ENCODE results near the gene UBR2.
A peak's percentile ranks its signal among the peaks of the same experiment; 100 is the strongest.
"Not testable (repeated sequence)": the region's sequence is repeated elsewhere in the genome, so short reads cannot be mapped to it uniquely, and the experiment has no call there.

UBR2 gene

DNA sequence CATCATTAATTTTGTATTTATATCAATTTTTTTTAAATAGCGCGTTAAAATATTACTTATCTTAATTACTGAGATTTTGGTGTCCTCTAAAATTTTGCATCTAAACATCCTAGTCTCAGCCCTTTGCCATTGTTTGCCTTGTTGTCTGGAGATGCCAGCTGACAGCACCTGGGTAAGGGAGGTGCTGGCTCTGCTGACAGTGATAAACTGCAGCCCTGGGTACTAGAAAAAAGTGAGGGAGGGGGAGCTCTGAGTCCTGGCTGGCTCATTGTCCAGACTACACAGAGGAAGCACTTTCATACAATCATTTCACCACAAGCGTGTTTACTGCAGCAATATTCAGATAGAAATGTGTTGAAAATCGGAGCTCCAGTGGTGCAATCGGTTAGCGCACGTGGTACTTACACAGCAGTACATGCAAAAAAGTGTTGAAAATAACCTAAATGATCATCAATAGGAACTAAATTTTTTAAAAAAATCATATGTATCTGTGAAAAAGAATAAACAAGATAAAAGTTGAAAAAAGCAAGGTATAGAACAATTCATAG, 18.5 kb upstream of the UBR2 start:
- H3K4me3 Mint-ChIP-seq = no peak overlapping the region
- peaks cover 11% of the 10 kb centered on the region for H3K4me1 Mint-ChIP-seq
- H3K9me3 Mint-ChIP-seq = no peaks in the 10 kb centered on the region
- H3K27me3 Mint-ChIP-seq = no peaks in the 10 kb centered on the region
- no peaks in the 10 kb centered on the region for H3K36me3 Mint-ChIP-seq
- no peak overlapping the region for H3K27ac Mint-ChIP-seq

DNA sequence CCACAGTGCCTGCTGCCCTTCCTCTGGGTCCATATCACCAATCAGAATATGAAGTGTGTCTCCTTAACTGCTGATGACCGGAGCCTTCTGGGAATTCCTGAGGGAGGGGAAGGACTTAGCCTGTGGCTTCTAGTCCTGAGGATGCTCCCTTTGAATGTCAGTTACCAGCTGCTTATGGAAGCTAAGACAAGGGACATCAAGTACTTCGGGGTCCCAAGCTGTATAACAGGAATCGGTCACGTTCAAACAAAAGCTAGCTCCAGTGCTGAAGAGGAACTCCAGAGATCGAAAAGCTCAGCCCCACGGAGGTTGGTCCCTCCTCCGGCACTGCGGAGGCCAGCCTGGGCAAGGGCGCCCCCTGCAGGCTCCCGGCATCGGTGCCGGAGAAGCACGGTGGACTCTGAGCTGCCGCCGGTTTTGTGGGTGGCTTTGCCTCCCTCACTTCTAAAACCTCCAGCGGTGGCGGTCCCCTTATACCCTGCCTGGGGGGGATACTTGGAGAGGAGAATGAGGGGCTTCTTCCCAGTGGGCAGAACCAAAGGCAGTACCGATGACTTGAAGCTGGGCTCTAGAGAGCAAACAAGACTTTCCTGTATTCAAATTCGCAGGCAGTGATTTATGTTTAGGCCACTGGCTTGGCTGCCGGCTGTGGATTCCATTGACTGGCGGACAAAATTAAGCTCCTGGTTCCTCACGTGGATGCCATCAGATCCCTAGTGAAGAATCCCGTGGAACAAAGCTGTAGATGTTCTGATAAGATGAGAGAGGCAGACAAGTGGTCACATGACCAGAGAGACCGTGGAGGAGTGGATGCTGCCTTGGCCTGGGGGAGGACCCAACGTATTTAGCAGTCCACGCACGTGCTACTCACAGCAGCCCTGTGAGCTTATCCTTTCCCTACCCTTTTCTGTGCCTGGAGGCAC, 16.2 kb upstream of the UBR2 start:
- Mint-ChIP-seq H3K4me1 (peaks cover 11% of the 10 kb centered on the region), H3K36me3 (no peaks in the 10 kb centered on the region), H3K27ac (peak overlapping the region; percentile 76), H3K27me3 (no peaks in the 10 kb centered on the region), H3K4me3 (peak overlapping the region; percentile 75), H3K9me3 (no peaks in the 10 kb centered on the region)

DNA sequence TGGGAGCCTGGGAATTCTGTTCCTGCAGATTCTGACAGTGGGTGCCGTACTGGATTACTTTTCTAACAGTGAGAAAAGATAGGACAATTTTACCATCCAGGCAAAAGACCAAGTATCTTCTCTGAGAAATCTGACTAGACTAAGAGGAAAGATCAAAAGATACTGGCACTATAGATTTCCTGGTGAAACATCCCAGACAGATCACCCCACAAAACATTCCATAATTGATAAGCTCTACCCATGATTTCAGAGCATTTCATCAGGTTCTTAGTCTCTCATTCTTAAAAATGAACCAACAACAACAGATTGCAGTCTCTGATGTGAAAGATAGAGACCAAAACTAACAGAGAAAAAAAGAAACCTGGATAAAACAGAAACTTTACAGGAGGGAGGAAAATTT, 13.6 kb upstream of the UBR2 start:
- Mint-ChIP-seq H3K9me3 (no peaks in the 10 kb centered on the region), H3K27ac (peak overlapping the region; percentile 48), H3K4me1 (peaks cover 15% of the 10 kb centered on the region), H3K4me3 (no peak overlapping the region), H3K36me3 (no peaks in the 10 kb centered on the region), H3K27me3 (peaks cover 1% of the 10 kb centered on the region)

DNA sequence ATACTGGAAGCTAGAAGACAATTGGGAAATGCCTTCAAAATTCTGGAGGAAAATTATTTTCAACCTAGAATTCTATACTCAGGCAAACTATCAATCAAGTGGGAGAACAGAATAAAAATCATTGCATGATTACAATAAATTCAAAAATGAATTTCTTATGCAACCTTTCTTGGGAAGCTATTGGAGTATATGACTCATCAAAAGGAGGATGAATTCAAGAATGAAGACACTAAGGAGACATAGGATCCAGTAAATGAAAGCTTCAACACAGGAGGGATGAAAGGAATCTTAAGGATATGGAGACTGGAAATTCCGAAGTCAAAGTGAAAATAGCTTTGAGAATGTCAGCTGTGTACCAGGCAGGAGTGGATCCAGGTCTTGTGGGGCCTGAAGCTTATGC, 12.6 kb upstream of the UBR2 start:
- Mint-ChIP-seq H3K27me3 (peaks cover 1% of the 10 kb centered on the region), H3K36me3 (no peaks in the 10 kb centered on the region), H3K27ac (peak overlapping the region; percentile 30), H3K9me3 (no peaks in the 10 kb centered on the region), H3K4me3 (no peak overlapping the region), H3K4me1 (peaks cover 15% of the 10 kb centered on the region)

DNA sequence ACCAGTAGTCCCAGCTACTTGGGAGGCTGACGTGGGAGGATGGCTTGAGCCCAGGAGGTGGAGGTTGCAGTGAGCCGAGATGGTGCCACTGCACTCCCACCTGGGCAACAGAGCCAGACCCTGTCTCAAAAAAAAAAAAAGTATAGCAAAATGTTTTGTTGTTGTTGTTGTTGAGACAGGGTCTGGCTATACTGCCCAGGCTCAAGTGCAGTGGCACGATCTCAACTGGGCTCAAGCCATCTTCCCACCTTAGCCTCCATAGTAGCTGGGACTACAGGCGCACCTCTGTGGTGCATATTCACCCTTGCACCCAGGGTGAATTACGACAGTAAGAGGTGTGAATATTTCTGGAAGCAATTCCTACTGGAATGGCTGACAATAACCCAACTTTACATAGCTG, 11.4 kb upstream of the UBR2 start:
- Mint-ChIP-seq H3K36me3 (no peaks in the 10 kb centered on the region), H3K27me3 (peaks cover 1% of the 10 kb centered on the region), H3K27ac (no peak overlapping the region), H3K4me3 (no peak overlapping the region), H3K4me1 (peaks cover 10% of the 10 kb centered on the region), H3K9me3 (no peaks in the 10 kb centered on the region)

DNA sequence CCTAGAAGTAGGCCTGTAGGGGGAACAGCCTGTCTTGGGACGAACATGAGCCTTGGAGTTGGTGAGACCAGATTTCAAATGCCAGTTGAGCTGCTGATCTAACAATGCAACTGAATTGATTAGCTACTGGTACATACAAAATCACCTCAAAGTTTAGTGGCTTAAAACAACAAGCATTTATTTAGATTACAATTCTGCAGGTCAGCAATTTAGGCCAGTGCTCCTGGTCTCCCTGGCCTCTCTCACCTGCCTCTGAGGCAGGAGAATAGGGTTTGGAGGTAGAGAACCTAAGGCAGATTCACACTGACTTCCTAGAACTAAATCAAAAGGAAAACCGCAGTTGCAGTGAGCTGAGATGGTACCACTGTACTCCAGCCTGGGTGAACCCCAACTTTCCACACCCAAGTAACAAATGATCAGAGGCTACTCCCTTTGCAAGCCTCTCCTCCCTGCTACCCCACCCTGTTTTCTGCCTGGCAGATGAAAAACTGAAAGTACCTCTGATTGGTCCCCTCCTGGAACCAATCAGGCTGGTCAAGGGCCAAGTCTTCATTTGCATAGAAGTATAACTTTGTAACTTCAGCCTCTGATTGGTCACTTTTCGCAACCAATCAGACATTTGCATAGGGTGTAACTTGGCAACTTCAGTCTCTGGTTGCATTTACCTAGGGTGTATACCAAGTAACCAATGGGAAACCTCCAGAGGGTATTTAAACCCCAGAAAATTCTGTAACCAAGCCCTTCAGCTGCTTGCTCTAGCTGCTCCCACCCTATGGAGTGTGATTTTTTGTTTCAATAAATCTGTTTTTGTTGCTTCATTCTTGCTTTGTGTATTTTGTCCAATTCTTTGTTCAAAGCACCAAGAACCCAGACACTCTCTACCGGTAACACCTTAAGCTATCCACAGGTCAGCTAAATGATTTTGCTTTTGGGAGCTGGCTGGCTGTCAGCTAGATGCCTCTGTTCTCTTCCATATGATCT, 8.1 kb upstream of the UBR2 start:
- Mint-ChIP-seq H3K27ac (no peak overlapping the region), H3K4me1 (peaks cover 4% of the 10 kb centered on the region), H3K27me3 (peaks cover 1% of the 10 kb centered on the region)

DNA sequence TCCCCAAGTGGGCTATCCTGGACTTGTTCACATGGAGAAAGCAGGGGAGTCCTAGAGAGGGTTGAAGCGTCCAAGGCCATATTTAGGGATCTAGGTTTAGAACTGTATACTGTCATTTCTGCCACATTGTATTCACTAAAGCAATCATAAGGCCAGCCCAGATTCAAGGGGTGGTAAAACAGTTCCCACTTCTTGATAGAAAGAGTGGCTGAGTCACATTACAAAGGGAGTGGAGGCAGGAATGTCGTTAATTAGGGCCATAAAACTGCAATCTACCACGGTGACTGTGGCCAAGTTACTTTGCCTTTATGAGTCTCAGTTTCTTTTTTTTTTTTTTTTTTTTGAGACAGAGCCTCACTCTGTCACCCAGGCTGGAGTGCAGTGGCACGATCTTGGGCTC, 7.4 kb upstream of the UBR2 start:
- Mint-ChIP-seq H3K27me3 (peaks cover 1% of the 10 kb centered on the region), H3K27ac (no peak overlapping the region), H3K4me3 (no peak overlapping the region), H3K36me3 (no peaks in the 10 kb centered on the region), H3K4me1 (peaks cover 4% of the 10 kb centered on the region), H3K9me3 (no peaks in the 10 kb centered on the region)

More for the DNA sequence above, 8.1 kb upstream of the UBR2 start:
- Mint-ChIP-seq H3K36me3 (no peaks in the 10 kb centered on the region), H3K4me3 (no peak overlapping the region), H3K9me3 (no peaks in the 10 kb centered on the region)

DNA sequence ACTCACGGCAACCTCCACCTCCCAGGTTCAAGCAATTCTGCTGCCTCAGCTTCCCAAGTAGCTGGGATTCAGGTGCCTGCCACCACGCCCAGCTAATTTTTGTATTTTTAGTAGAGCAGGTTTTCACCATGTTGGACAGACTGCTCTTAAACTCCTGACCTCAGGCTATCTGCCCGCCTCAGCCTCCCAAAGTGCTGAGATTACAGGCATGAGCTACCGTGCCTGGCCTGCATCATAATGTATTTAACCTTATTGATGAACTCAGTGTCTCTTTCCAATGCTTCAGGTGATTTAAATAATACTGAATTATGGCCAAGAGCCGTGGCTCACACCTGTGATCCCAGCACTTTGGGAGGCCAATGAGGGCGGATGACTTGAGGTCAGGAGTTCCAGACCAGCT, 4.6 kb upstream of the UBR2 start:
- not testable (repeated sequence) for H3K27ac Mint-ChIP-seq, H3K27me3 Mint-ChIP-seq, H3K4me1 Mint-ChIP-seq

DNA sequence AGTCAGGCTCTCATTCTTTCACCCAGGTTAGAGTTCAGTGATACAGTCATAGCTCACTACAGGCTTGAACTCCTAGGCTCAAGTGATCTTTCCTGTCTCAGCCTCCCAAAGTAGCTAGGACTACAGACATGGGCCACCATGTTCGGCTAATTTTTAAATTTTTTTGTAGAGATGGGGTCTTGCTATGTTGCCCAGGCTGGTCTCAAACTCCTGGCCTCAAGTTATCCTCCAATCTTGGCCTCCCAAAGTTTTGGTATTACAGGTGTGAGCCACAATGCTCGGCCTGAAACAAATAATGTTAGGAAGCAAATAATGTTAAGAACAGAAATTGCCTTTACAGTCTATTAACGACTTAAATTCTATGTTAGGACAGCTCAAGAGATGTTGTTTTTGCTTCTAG, 1.8 kb upstream of the UBR2 start:
- H3K4me3 Mint-ChIP-seq = no peak overlapping the region
- peaks cover 19% of the 10 kb centered on the region for H3K4me1 Mint-ChIP-seq
- H3K27ac Mint-ChIP-seq = no peak overlapping the region
- H3K9me3 Mint-ChIP-seq = no peaks in the 10 kb centered on the region
- H3K36me3 Mint-ChIP-seq = peaks cover 7% of the 10 kb centered on the region
- H3K27me3 Mint-ChIP-seq = no peaks in the 10 kb centered on the region

More for the DNA sequence above, 4.6 kb upstream of the UBR2 start:
- H3K4me3 Mint-ChIP-seq, H3K36me3 Mint-ChIP-seq, H3K9me3 Mint-ChIP-seq: not testable (repeated sequence)

DNA sequence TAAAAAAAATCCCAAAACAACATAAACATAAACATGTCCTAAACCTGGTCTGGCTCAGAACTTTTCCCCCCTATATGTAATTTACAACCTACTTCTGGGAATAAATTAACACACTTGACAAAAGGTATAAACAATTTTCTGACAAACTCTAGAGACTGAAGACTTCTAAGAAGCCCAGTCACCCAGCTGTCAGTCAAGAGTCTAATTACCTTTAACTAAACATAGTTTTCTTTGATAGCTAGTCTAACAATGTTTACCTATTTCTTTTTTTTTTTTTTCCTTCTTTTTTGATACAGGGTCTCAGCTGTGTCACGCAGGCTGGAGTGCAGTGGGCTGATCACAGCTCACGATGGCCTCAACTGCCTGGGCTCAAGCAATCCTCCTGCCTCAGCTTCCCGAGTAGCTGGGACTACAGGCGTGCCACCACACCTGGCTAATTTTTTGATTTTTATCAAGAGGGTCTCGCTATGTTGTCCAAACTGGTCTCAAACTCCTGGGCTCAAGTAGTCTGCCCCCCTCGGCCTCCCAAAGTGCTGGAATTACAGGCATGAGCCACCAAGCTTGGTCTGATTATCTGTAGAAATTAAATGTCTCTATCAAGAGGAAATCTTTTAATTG, 932 bp upstream of the UBR2 start:
- H3K27ac Mint-ChIP-seq = no peak overlapping the region
- peak overlapping the region; percentile 99 for H3K4me3 Mint-ChIP-seq
- H3K9me3 Mint-ChIP-seq = no peaks in the 10 kb centered on the region
- H3K36me3 Mint-ChIP-seq = peaks cover 10% of the 10 kb centered on the region
- H3K27me3 Mint-ChIP-seq = no peaks in the 10 kb centered on the region
- peaks cover 23% of the 10 kb centered on the region for H3K4me1 Mint-ChIP-seq

DNA sequence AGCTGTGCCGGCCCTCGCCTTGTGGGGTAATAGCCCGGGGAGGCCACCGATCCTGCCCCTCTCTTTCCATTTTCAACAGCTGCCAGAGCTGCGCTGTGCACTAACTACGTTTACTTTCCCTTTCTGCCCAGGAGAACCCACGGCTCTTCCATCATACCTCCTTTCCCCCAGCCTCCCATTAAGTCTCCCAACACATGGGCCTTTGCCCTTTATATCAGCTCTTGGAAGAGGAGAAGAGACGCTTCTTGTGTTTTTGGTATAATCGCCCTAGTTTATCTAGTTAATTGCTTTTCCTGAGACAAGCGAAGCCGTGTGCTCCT, 637 bp downstream of the UBR2 start:
- H3K9me3 Mint-ChIP-seq = no peaks in the 10 kb centered on the region

DNA sequence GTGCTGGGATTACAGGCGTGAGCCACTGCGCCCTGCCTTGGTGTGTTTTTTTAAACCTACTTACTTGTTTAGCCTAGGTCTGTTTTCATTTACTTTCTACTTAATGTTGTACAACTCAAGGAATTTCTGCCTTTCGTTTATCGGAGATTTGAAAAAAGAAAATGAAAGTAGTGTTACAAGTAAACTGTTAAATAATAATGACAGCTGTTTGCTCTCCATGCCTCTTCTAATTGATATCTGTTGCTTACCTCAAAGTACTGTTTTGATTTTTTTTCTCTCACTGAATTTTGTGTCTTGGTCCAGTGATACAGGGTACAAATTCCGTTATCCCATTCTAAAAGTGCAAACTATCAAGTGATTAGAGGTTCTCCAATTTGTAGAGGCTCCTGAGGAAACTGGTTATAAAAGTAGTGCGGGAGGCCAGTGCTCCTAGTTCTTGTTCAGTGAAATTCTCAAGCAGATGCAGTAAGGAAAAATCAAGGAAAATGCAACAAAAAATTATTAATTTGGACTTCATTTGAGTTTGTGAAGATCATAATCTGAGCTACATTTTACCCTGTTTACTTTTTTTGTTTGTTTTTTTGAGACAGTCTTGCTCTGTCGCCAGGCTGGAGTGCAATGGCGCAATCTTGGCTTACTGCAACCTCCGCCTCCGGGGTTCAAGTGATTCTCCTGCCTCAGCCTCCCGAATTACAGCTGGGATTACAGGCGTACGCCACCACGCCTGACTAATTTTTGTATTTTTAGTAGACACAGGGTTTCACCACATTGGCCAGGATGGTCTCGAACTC, 2.2 kb downstream of the UBR2 start:
- Mint-ChIP-seq H3K27me3 (no peaks in the 10 kb centered on the region), H3K4me3 (peak overlapping the region; percentile 99), H3K9me3 (no peaks in the 10 kb centered on the region), H3K27ac (peak overlapping the region; percentile 97), H3K4me1 (peaks cover 42% of the 10 kb centered on the region), H3K36me3 (peaks cover 10% of the 10 kb centered on the region)

More for the DNA sequence above, 637 bp downstream of the UBR2 start:
- Mint-ChIP-seq H3K36me3 (peaks cover 10% of the 10 kb centered on the region), H3K27ac (peak overlapping the region; percentile 97), H3K4me1 (peaks cover 34% of the 10 kb centered on the region), H3K27me3 (no peaks in the 10 kb centered on the region), H3K4me3 (peak overlapping the region; percentile 99)

DNA sequence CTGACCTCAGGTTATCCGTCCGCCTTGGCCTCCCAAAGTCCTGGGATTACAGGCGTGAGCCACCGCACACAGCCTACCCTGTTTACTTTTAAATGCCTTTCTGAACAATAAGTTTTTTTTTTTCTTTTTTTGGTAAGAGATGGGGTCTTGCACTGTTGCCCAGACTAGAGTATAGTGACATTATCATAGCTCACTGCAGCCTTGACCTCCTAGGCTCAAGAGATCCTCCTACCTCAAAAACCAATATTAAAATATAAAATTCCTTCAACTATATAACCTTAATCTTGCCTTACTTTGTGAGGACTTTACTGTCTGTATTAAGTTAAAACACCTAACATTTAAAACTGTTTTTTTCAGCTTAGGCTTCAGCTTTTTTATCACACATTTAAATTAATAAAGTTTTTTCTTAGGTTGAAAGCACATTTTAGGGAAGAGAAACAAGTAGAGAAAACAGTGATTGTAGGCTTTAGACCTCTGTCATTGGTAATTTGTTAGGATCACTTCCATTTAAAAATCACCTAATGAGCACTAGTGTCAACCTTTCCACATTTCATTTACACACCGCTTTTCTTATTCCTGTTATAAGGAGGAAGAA, 2.9 kb downstream of the UBR2 start:
- Mint-ChIP-seq H3K4me1 (peaks cover 43% of the 10 kb centered on the region), H3K36me3 (peaks cover 10% of the 10 kb centered on the region), H3K9me3 (no peaks in the 10 kb centered on the region), H3K27ac (no peak overlapping the region), H3K27me3 (no peaks in the 10 kb centered on the region), H3K4me3 (peak overlapping the region; percentile 99)

DNA sequence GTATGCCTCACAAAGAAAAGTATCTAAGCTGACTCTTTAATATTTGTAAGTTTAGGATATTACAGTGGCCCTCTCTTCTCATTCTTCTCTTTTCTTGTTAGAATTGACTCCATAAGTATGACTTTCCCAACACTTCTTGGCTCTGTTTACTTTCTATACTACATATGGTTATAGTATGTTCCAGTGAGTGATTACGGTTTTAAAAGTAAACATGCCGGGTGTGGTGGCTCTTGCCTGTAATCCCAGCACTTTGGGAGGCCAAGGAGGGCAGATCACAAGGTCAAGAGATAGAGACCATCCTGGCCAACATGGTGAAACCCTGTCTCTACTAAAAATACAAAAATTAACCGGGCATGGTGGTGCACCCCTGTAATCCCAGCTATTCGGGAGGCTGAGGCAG, 3.4 kb downstream of the UBR2 start:
- peaks cover 10% of the 10 kb centered on the region for H3K36me3 Mint-ChIP-seq
- peak overlapping the region; percentile 99 for H3K4me3 Mint-ChIP-seq
- peak overlapping the region; percentile 55 for H3K27ac Mint-ChIP-seq
- not testable (repeated sequence) for H3K27me3 Mint-ChIP-seq, H3K9me3 Mint-ChIP-seq
- peaks cover 48% of the 10 kb centered on the region for H3K4me1 Mint-ChIP-seq

Data from activated naive CD4-positive, alpha-beta T cell treated with anti-CD3 and anti-CD28 coated beads, Interleukin-2, amount 50 U/mL, for 24 hours (primary cell).